Duodenal mucosa (tissue), 2 donors: Measurements from ENCODE around the gene DNAH1.
"Not testable (repeated sequence)": the region's sequence is repeated elsewhere in the genome, so short reads cannot be mapped to it uniquely, and the experiment has no call there.

Experiments used
- H3K27ac ChIP-seq: one replicate; pipeline ENCODE4 v1.7.0; 2013; ENCODE audit warnings: low read depth, low read length
- H3K27me3 ChIP-seq, 2 donors: one replicate each; pipeline ENCODE4 v1.7.0; 2013; ENCODE audit warnings: low read length in 2 of 2, control low read depth in 1 of 2; ENCODE audit not compliant: insufficient read depth in 2 of 2, control insufficient read depth in 1 of 2
- H3K36me3 ChIP-seq, 2 donors: one replicate each; pipeline ENCODE4 v1.7.0; 2013; ENCODE audit warnings: low read length in 2 of 2, control low read depth in 1 of 2; ENCODE audit not compliant: insufficient read depth in 2 of 2, control insufficient read depth in 1 of 2
- H3K4me1 ChIP-seq, 2 donors: one replicate each; pipeline ENCODE4 v1.7.0; 2013; ENCODE audit warnings: low read length in 2 of 2, control low read depth in 1 of 2; ENCODE audit not compliant: insufficient read depth in 2 of 2, control insufficient read depth in 1 of 2
- H3K4me3 ChIP-seq, 2 donors: one replicate each; pipeline ENCODE4 v1.7.0; 2013; ENCODE audit warnings: low read length in 2 of 2, low read depth in 1 of 2
- H3K9ac ChIP-seq, 2 donors: one replicate each; pipeline ENCODE4 v1.7.0; 2013; ENCODE audit warnings: low read length in 2 of 2, low read depth in 1 of 2
- H3K9me3 ChIP-seq, 2 donors: one replicate each; pipeline ENCODE4 v1.7.0; 2013; ENCODE audit warnings: low read length in 2 of 2, control low read depth in 1 of 2; ENCODE audit not compliant: control insufficient read depth in 1 of 2

The DNAH1 gene

GRCh38 chr3:52278510-52279069 lies 37.5 kb upstream of the DNAH1 start, which contains the start of gene WDR82:
Gene WDR82, minus strand, starts transcription at chr3:52278649. Its CDS starts 288 bp downstream, at chr3:52278361.
- Histone ChIP-seq H3K9ac (peak within 1 kb of the TSS; percentile 91 to 98), H3K9me3 (no peaks in the 10 kb centered on the region), H3K27ac (peak within 1 kb of the TSS; percentile 98), H3K36me3 (peaks cover 6 to 11% of the 10 kb centered on the region in 2 donors), H3K4me3 (peak within 1 kb of the TSS; percentile 74 to 95), H3K27me3 (no peaks in the 10 kb centered on the region), H3K4me1 (peaks cover 39 to 43% of the 10 kb centered on the region in 2 donors)

GRCh38 chr3:52279596-52279995 lies 36.5 kb upstream of the DNAH1 start:
- peak overlapping the region; percentile 53 for H3K27ac ChIP-seq
- no peaks in the 10 kb centered on the region for H3K27me3 ChIP-seq
- H3K9ac ChIP-seq, result peak overlapping the region; percentile 68 to 91
- peaks cover 35 to 42% of the 10 kb centered on the region in 2 donors for H3K4me1 ChIP-seq
- H3K36me3 ChIP-seq, result peaks cover 1 to 6% of the 10 kb centered on the region in 2 donors
- no peaks in the 10 kb centered on the region for H3K9me3 ChIP-seq
- peak overlapping the region in 1 of 2 donors; percentile 95 for H3K4me3 ChIP-seq

DNA sequence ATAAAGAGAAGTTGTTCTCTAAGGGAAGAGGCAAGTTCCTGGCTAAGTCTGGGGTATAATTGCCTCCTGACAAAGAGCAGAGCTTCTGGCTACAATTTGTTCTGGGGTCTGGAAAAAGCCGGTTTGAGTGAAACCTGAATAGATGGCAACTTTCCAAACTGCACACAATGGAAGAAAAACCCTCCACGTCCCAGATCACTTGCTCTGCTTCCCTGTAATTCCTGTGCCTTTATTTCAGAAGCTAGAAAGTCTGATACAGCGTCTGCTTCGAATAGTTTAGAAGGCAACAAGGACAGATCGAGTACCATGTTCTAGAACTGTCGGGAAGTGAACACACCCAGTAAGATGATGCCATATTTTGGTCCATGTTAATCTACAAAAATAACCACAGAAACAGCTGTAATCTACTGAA lies 36.1 kb upstream of the DNAH1 start:
- Histone ChIP-seq H3K36me3 (peaks cover 0 to 6% of the 10 kb centered on the region in 2 donors), H3K9me3 (no peaks in the 10 kb centered on the region), H3K27me3 (no peaks in the 10 kb centered on the region), H3K27ac (peak overlapping the region; percentile 53), H3K4me3 (peak overlapping the region in 1 of 2 donors; percentile 4), H3K9ac (peak overlapping the region in 1 of 2 donors; percentile 21), H3K4me1 (peaks cover 35 to 44% of the 10 kb centered on the region in 2 donors)

DNA sequence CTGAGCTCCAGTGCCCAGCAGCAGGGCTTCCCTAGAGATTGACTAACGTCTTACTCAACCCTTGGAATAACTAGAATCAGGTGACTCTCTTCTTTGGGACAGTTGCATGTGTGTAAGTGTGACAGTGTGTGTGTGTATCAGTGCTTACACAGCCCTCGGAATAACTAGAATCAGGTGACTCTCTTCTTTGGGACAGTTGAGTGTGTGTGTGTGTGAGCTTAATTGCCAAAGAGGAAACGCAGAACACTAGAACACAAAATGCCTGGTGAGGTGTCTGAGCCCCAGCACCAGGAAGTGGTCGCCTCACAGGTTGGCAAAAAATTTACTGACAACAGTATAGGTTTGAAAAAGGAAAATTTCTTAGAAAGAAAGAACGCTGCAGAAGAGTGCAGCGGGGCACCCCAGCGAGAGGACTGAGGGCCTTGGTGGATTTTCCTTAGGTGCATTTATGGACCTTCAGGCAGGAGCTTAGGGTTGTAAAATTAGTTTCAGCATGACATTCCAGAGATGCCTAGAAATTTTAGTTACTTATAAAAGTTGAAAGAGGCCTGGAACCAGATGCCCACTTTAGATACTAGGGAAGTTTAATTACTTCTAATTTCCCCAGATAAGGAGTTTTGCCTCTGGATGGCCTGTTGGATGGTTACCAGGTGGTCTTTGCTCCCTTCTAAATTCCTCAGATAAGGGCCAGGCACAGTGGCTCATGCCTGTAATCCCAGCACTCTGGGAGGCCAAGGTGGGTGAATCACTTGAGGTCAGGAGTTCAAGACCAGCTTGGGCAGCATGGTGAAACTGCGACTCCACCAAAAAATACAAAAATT lies 33.9 kb upstream of the DNAH1 start:
- Histone ChIP-seq H3K4me1 (peaks cover 26 to 30% of the 10 kb centered on the region in 2 donors), H3K9ac (peak overlapping the region in 1 of 2 donors; percentile 29), H3K36me3 (peaks cover 0 to 6% of the 10 kb centered on the region in 2 donors), H3K4me3 (no peak overlapping the region), H3K9me3 (no peaks in the 10 kb centered on the region), H3K27ac (no peak overlapping the region), H3K27me3 (no peaks in the 10 kb centered on the region)

- H3K9me3 ChIP-seq, result no peaks in the 10 kb centered on the region
- H3K27me3 ChIP-seq, result no peaks in the 10 kb centered on the region
- H3K4me3 ChIP-seq, result no peak overlapping the region
- H3K9ac ChIP-seq, result peak overlapping the region in 1 of 2 donors; percentile 10
- peak overlapping the region; percentile 50 for H3K27ac ChIP-seq
- peaks cover 27 to 29% of the 10 kb centered on the region in 2 donors for H3K4me1 ChIP-seq
- peaks cover 0 to 6% of the 10 kb centered on the region in 2 donors for H3K36me3 ChIP-seq
These were observed 32.8 kb upstream of the DNAH1 start for GRCh38 chr3:52283306-52283705.

- not testable (repeated sequence) for H3K4me3 ChIP-seq, H3K36me3 ChIP-seq, H3K9me3 ChIP-seq, H3K27me3 ChIP-seq, H3K27ac ChIP-seq, H3K9ac ChIP-seq
- peaks cover 35 to 36% of the 10 kb centered on the region in 2 donors for H3K4me1 ChIP-seq
These were observed 32.1 kb upstream of the DNAH1 start for GRCh38 chr3:52284051-52284450.

GRCh38 chr3:52286777-52287110 lies 29.4 kb upstream of the DNAH1 start:
- Histone ChIP-seq H3K4me3 (peak overlapping the region; percentile 92 to 97), H3K36me3 (peaks cover 8 to 9% of the 10 kb centered on the region in 2 donors), H3K4me1 (peaks cover 32 to 47% of the 10 kb centered on the region in 2 donors), H3K27ac (peak overlapping the region; percentile 100), H3K27me3 (no peaks in the 10 kb centered on the region), H3K9ac (peak overlapping the region; percentile 99), H3K9me3 (no peaks in the 10 kb centered on the region)

DNA sequence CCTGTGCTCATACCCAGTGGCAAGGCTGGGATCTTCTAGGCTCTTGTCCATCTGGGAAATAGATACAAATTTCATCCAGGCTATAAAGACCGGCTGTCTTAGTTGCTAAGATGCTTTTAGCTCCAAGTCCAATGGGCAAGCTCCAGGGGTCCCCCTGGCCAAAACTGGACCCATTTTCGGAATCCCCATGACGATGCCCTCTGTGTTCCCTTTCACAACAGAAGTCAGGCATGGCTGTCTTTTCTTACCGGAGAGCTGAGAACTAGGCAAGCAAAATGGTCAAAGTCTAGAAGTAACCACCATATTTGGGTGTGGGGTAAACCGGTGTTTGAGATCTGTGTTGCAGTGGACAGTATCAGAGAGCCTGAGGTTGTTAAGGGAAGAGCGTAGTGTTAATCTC lies 27.4 kb upstream of the DNAH1 start:
- H3K36me3 ChIP-seq, result peaks cover 19 to 28% of the 10 kb centered on the region in 2 donors
- peak overlapping the region; percentile 92 to 97 for H3K4me3 ChIP-seq
- peak overlapping the region; percentile 100 for H3K27ac ChIP-seq
- peak overlapping the region; percentile 99 for H3K9ac ChIP-seq
- peaks cover 27 to 59% of the 10 kb centered on the region in 2 donors for H3K4me1 ChIP-seq
- H3K27me3 ChIP-seq, result no peaks in the 10 kb centered on the region
- no peaks in the 10 kb centered on the region for H3K9me3 ChIP-seq

DNA sequence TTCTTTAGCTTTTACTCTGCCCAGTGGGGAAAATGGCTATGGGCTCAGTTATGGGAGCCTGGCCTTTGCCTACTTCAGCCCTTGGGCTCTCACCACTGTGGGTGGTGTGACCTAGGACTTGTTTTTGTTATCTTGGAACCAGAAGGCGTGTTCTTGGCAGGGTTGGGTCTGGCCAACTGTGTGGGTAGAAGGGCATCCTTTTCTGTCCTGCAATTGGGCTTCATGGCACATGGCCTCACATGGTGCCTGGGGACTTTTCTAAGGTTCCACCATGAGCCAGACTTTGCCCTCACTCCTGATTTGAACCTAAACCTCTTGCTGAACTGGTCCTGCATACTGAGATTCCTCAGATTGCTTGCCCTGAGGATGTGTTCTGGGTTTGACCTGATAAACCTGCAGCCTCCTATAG lies 26.8 kb upstream of the DNAH1 start:
- Histone ChIP-seq H3K9me3 (no peaks in the 10 kb centered on the region), H3K27me3 (no peaks in the 10 kb centered on the region), H3K4me3 (peak overlapping the region; percentile 92 to 97), H3K9ac (peak overlapping the region in 1 of 2 donors; percentile 99), H3K4me1 (peaks cover 27 to 58% of the 10 kb centered on the region in 2 donors), H3K27ac (peak overlapping the region; percentile 100), H3K36me3 (peaks cover 19 to 35% of the 10 kb centered on the region in 2 donors)
